SK-N-SH (cell line): Measurements from ENCODE around the gene MECP2. TPM values are rescaled to one million over a fixed set of nuclear protein-coding genes. Genes with fewer than 3 reads are reported as not detected.

Experiments
- CTCF ChIA-PET: fragments of 300-600, 350-600 bp; formaldehyde crosslinking; extraction: SDS; loops from one replicate; lab custom pipeline; 2021; lab: Yijun Ruan, JAX
- POLR2A ChIA-PET: fragments of 350-600 bp; sonication (Branson Sonifier 250); formaldehyde crosslinking; extraction: SDS; loops from one replicate; lab custom pipeline; 2020; ENCODE audit warnings: antibody characterized with exemption, inconsistent platforms; lab: Yijun Ruan, JAX
- DNase-seq: peaks from one replicate; pipeline ENCODE4 v3.0.0; 2012
- H2AFZ ChIP-seq: fragments of 200-600 bp; sonication (generic); 2 replicates; pipeline ENCODE4 v1.8.1; 2016; ENCODE audit warnings: antibody characterized with exemption, mild to moderate bottlenecking, low read depth
- H3F3A ChIP-seq: fragments of 200-600 bp; sonication (generic); replicated peaks from 2 replicates; pipeline ENCODE3; 2016; ENCODE audit warnings: antibody characterized with exemption, mild to moderate bottlenecking; ENCODE audit not compliant: insufficient read depth
- H3K27ac ChIP-seq, 2 experiments: fragments of 200-500 bp in 1 of 2; fragments of 200-600 bp in 1 of 2; sonication (Bioruptor generic) in 1 of 2; sonication (generic), shearing (Covaris generic) in 1 of 2; 2 replicates each; pipeline versions ENCODE4 v1.5.1 to v1.6.1; 2014 to 2016; ENCODE audit warnings: low read depth in 2 of 2, inconsistent platforms in 1 of 2, low read length in 1 of 2, mild to moderate bottlenecking in 1 of 2, mixed read lengths in 1 of 2
- H3K27me3 ChIP-seq: fragments of 200-600 bp; sonication (generic), shearing (Covaris generic); 2 replicates; pipeline ENCODE4 v1.6.1; 2016; ENCODE audit warnings: mixed run types; ENCODE audit not compliant: insufficient read depth
- H3K36me3 ChIP-seq, 2 experiments: fragments of 200-500 bp in 1 of 2; fragments of 200-600 bp in 1 of 2; sonication (Bioruptor generic) in 1 of 2; sonication (generic) in 1 of 2; replicated peaks in 1 of 2; 2 replicates each; pipeline versions ENCODE3 to v1.5.1; 2014 to 2016; ENCODE audit warnings: low read length in 1 of 2, mild to moderate bottlenecking in 1 of 2; ENCODE audit not compliant: insufficient read depth in 2 of 2, control insufficient read depth in 1 of 2
- H3K4me1 ChIP-seq, 2 experiments: fragments of 200-500 bp in 1 of 2; fragments of 200-600 bp in 1 of 2; sonication (Bioruptor generic) in 1 of 2; sonication (generic), shearing (Covaris generic) in 1 of 2; 2 replicates each; pipeline versions ENCODE4 v1.5.1 to v1.6.1; 2014 to 2016; ENCODE audit warnings: low read depth in 1 of 2, low read length in 1 of 2, mixed run types in 1 of 2; ENCODE audit not compliant: insufficient read depth in 2 of 2, control insufficient read depth in 1 of 2
- H3K4me2 ChIP-seq: fragments of 200-600 bp; sonication (generic), shearing (Covaris generic); 2 replicates; pipeline ENCODE4 v1.6.1; 2017; ENCODE audit warnings: mixed run types
- H3K4me3 ChIP-seq, 2 experiments: fragments of 200-500 bp in 1 of 2; fragments of 200-600 bp in 1 of 2; sonication (Bioruptor generic) in 1 of 2; sonication (generic), shearing (Covaris generic) in 1 of 2; 2 replicates each; pipeline versions ENCODE4 v1.5.1 to v1.8.1; 2014 to 2016; ENCODE audit warnings: low read depth in 2 of 2, inconsistent platforms in 1 of 2, low read length in 1 of 2, mild to moderate bottlenecking in 1 of 2, mixed read lengths in 1 of 2, moderate library complexity in 1 of 2
- H3K79me2 ChIP-seq: fragments of 200-600 bp; sonication (generic); 2 replicates; pipeline ENCODE4 v1.8.1; 2017; ENCODE audit warnings: mild to moderate bottlenecking; ENCODE audit not compliant: insufficient read depth
- H3K9ac ChIP-seq: fragments of 200-600 bp; sonication (generic); 2 replicates; pipeline ENCODE4 v1.6.1; 2017; ENCODE audit warnings: mixed run types
- H3K9me2 ChIP-seq: fragments of 200-600 bp; sonication (generic); 2 replicates; pipeline ENCODE4 v1.6.1; 2017; ENCODE audit warnings: mixed run types
- H3K9me3 ChIP-seq: fragments of 200-600 bp; sonication (generic); 2 replicates; pipeline ENCODE4 v1.6.1; 2017; ENCODE audit warnings: mixed run types, mild to moderate bottlenecking, moderate library complexity
- H4K20me1 ChIP-seq: fragments of 200-600 bp; sonication (generic); 2 replicates; pipeline ENCODE4 v1.6.1; 2017; ENCODE audit warnings: mild to moderate bottlenecking, mixed run types; ENCODE audit not compliant: insufficient read depth
- CHD2 ChIP-seq: fragments of 150-350 bp; IDR thresholded peaks from 2 replicates; pipeline ENCODE4 v1.6.1; 2018; ENCODE audit warnings: low read length; ENCODE audit not compliant: partially characterized antibody
- ELF1 ChIP-seq: IDR thresholded peaks from 2 replicates; pipeline ENCODE4 v1.4.0; 2012
- EZH2phosphoT487 ChIP-seq: fragments of 200-600 bp; sonication (generic); IDR thresholded peaks from 2 replicates; pipeline ENCODE4 v1.6.1; 2017; ENCODE audit warnings: low read depth, mixed run types, mild to moderate bottlenecking, antibody characterized with exemption, moderate library complexity, borderline replicate concordance
- FOXM1 ChIP-seq: IDR thresholded peaks from 2 replicates; pipeline ENCODE4 v1.4.0; 2012; ENCODE audit warnings: low read depth, mild to moderate bottlenecking
- GABPA ChIP-seq: IDR thresholded peaks from 2 replicates; pipeline ENCODE4 v1.4.0; 2012; ENCODE audit warnings: low read depth, mild to moderate bottlenecking
- GATA2 ChIP-seq: sonication (generic); formaldehyde crosslinking; IDR thresholded peaks from 2 replicates; pipeline ENCODE4 v1.5.0; 2020; ENCODE audit warnings: mild to moderate bottlenecking, missing genetic modification reagents
- JUND ChIP-seq: IDR thresholded peaks from 2 replicates; pipeline ENCODE4 v1.4.0; 2012
- MEF2A ChIP-seq: IDR thresholded peaks from 2 replicates; pipeline ENCODE4 v1.4.0; 2012; ENCODE audit warnings: low read depth, borderline replicate concordance
- NFIC ChIP-seq: IDR thresholded peaks from 2 replicates; pipeline ENCODE4 v1.4.0; 2012; ENCODE audit warnings: borderline replicate concordance
- RFX5 ChIP-seq: IDR thresholded peaks from 2 replicates; pipeline ENCODE4 v1.6.1; 2012; ENCODE audit warnings: mild to moderate bottlenecking, improper control_type of control experiment, low read length
- SIN3A ChIP-seq: IDR thresholded peaks from 2 replicates; pipeline ENCODE4 v1.6.1; 2012; ENCODE audit warnings: low read depth, mild to moderate bottlenecking, low read length, moderate library complexity, borderline replicate concordance
- TAF1 ChIP-seq: IDR thresholded peaks from 2 replicates; pipeline ENCODE4 v1.6.1; 2012; ENCODE audit warnings: low read depth, mild to moderate bottlenecking, low read length, moderate library complexity, borderline replicate concordance
- TEAD4 ChIP-seq: IDR thresholded peaks from 2 replicates; pipeline ENCODE4 v1.4.0; 2012; ENCODE audit warnings: mild to moderate bottlenecking, borderline replicate concordance; ENCODE audit not compliant: insufficient read depth
- USF1 ChIP-seq: IDR thresholded peaks from 2 replicates; pipeline ENCODE4 v1.4.0; 2012; ENCODE audit warnings: low read depth, borderline replicate concordance
- WGBS: methylation state at CpG from one replicate; pipeline ENCODE4 v1.1.6; 2017; ENCODE audit warnings: low lambda C conversion rate; 5-methylcytosine and 5-hydroxymethylcytosine counted together
- polyA plus RNA-seq, 3 experiments: library from polyadenylated mRNA; depleted of rRNA; stranded (reverse); fragments of >200 nt; gene quantifications; 2 replicates each; pipeline ENCODE4 v1.2.3, GENCODE V29; 2012
- TF ChIP-seq, protein P1 (sequence below): IDR thresholded peaks from 2 replicates; pipeline ENCODE4 v1.4.0; 2012; ENCODE audit warnings: low read depth

MECP2 gene
- polyA plus RNA-seq, 1 of the 3 experiments (the other 2 are of a cell fraction), result 8.2 TPM

- Histone ChIP-seq H3K36me3 (no peaks in the 10 kb centered on the region), H3K9ac (no peak overlapping the region), H3K4me1 (no peaks in the 10 kb centered on the region; a peak in 1 of 4 replicates), H3K4me3 (no peak overlapping the region), H3K4me2 (no peak overlapping the region), H3K27me3 (peaks cover 9% of the 10 kb centered on the region), H3K9me3 (no peaks in the 10 kb centered on the region), H2AFZ (no peak overlapping the region), H3K9me2 (no peaks in the 10 kb centered on the region), H4K20me1 (peaks cover 80% of the 10 kb centered on the region), H3F3A (no peaks in the 10 kb centered on the region), H3K79me2 (peaks cover 92% of the 10 kb centered on the region), H3K27ac (no peak overlapping the region)
- WGBS, result 58% methylated on average over 8 of the region's 9 CpGs
- CTCF ChIA-PET, result no interaction called here
- TF ChIP-seq SIN3A (no peak), TAF1 (no peak), CHD2 (no peak), USF1 (no peak), RFX5 (no peak), MEF2A (no peak), ELF1 (no peak), NFIC (no peak), FOXM1 (no peak), EZH2phosphoT487 (no peak), GATA2 (CRISPR knock-in tag) (no peak), TEAD4 (no peak), JUND (no peak), GABPA (no peak)
- TF ChIP-seq, protein P1, sequence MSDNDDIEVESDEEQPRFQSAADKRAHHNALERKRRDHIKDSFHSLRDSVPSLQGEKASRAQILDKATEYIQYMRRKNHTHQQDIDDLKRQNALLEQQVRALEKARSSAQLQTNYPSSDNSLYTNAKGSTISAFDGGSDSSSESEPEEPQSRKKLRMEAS, result no peak
- no peak for DNase-seq
- POLR2A ChIA-PET, result no interaction called here
Observed at GRCh38 chrX:154064637-154065435, 32.7 kb downstream of the MECP2 start.

- Histone ChIP-seq H3K4me1 (no peaks in the 10 kb centered on the region; a peak in 1 of 4 replicates), H3K4me3 (no peak overlapping the region), H3K27me3 (peaks cover 9% of the 10 kb centered on the region), H3K27ac (no peak overlapping the region), H4K20me1 (peaks cover 81% of the 10 kb centered on the region), H3K9me3 (no peaks in the 10 kb centered on the region), H3K79me2 (peaks cover 92% of the 10 kb centered on the region), H3K9ac (no peak overlapping the region), H3K4me2 (no peak overlapping the region), H3K9me2 (no peaks in the 10 kb centered on the region), H3K36me3 (no peaks in the 10 kb centered on the region), H3F3A (no peaks in the 10 kb centered on the region), H2AFZ (no peak overlapping the region)
- POLR2A ChIA-PET, result no interaction called here
- no peak for DNase-seq
- 61% methylated on average over 4 of the region's 4 CpGs for WGBS
- CTCF ChIA-PET, result no interaction called here
- TF ChIP-seq ELF1, result no peak
- TF ChIP-seq CHD2, result no peak
- TF ChIP-seq JUND, result no peak
Observed at GRCh38 chrX:154063234-154063633, 34.3 kb downstream of the MECP2 start.
